ENCODE data around the gene PLEKHA1.

The PLEKHA1 gene

DNA sequence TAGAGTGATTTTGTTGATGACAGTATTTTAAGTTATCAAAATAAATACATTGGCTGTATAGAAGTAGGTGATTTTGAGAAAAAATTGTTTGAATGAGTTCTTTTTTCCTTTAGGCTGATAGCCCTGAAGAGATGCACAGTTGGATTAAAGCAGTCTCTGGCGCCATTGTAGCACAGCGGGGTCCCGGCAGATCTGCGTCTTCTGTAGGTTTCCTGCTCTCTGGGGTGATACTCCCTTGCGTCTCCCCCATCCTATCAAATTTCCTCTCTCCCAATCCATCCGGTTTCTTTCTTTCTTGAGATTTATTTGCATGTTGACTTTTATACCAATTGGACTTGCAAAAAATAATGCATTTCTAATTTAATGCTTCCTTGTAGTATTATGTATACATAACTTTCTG is 52.3 kb downstream of the PLEKHA1 start:
- DNase-seq: no peak

DNA sequence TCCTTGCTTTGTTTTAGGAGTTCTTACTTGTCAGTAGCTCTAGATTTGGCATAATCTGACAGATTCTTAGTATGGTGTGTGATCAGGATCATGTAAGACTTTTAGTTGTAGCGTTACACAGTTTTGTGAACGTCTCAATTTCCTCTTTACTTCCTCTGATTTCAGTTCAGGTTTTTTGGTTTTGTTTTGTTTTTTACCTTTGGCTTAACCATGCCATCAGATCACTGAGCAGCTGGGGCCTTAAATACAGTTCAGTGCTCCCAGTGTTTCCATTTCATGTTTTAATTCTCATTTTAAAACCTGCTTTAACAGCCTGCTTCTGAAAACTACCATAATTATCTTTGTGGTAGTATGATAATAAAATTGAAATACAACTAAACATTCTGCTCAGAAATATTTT is 52.8 kb downstream of the PLEKHA1 start:
- DNase-seq: no peak

GRCh38 chr10:122435212-122435827 is 60.8 kb downstream of the PLEKHA1 start:
- peak; percentile 76 for DNase-seq

- DNase-seq: no peak
Observed at GRCh38 chr10:122441961-122442360, 67.5 kb downstream of the PLEKHA1 start.

GRCh38 chr10:122445469-122445868 is 71.0 kb downstream of the PLEKHA1 start:
- DNase-seq: no peak

DNA sequence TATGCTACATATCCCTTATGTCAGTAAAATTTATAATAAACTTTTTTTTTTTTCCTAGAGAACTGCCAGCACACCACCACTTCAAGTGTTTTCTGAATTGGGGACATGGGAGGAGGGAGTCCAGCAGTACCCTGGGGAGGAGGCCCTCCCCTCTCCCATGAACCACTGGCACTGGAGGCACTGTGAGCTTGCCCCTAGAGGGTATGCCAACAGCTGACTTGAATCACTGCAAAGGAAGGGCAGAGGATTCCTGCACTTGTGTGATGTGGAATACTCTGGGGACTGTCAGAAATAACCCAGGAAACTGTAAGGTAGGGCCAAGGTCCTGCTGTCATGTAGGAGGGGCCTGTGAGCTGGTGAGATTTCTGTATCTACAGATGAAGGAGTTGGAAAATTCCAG is 71.4 kb downstream of the PLEKHA1 start:
- DNase-seq: no peak

DNA sequence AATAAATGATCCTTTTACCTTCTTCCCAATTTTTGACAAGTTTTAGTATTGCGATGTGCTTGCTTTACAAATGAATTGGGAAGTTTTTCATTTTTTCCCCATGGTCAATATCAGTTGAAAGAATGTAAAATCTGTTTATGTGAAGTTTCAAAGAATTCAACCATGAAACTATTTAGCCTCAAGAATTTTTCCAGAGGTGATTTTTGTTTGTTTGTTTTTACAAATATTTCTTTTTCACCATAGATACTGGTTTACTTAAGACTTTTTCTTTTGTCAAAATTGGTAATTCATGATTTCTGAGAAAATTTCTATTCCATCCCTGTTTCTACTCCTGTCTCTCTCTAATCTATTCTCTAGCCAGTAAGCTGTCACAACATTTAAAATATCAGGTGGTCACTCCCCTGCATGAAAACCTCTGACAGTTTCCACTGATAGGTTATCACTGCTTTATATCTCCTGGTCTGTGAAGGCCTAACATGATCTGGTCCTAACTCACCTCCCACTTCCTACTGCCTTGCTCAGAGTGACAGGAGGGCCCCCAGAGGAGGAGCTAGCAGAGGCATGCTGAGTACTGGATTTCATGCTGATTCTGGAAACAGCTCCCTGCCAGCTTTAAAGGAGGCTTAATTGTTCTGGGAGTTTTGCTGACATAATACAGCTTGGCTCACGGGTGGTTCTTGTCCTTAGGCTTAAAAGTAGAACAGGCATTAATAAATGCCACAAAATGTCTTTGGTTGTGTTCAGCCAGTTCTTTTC is 72.3 kb downstream of the PLEKHA1 start:
- DNase-seq: no peak

- DNase-seq: no peak
Observed at GRCh38 chr10:122448600-122448999, 74.1 kb downstream of the PLEKHA1 start.

DNA sequence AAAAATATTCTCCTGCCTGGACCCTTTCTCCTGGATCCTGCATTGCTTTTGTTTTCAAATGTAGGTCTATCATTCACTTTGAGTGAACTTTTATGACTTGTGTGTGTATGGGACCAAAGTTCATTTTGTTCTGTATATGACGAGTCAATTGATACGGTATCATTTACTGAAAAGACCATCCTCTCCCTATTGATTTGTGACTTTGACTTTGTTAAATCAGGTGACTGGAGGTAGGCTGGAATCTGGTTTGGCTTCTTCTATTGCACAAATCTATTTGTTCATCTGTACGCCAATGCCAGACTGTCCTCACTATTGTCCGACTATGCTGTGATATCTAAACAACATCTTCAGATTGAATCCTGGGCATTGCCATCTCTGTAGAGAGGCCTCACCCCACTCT is 74.6 kb downstream of the PLEKHA1 start:
- DNase-seq: no peak

DNA sequence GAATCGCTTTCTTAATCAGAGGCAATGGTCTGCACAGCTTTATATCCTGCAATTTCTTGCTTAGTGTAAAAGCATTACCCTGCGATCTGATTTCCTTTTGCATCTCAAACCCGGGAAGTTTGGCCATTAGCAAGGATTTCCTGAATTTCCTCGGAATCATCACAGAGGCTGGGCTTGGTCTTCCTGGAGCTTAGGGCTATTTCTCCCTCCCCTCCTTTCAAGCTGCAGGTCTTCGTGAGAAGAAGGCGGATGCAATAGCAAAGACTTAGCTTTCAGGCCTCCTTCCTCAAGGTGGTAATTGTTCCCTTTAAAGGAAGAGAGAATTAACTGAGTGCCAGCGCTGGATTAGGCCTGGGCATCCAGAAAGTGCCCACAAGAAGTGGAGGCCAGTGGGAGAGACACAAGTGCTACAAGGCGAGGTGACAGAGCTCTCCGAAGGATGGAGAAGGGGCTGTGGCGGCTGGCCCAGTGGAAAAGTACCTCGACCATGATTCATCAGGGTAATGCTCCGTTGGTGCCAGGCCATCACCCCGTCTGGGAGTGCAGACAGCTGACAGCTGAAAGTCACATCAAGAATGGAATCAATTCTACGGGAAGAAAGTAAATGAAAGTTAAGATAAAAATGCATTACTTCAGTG is 76.0 kb downstream of the PLEKHA1 start:
- DNase-seq: no peak

- DNase-seq: no peak
Observed at GRCh38 chr10:122454071-122454470, 79.6 kb downstream of the PLEKHA1 start.

DNA sequence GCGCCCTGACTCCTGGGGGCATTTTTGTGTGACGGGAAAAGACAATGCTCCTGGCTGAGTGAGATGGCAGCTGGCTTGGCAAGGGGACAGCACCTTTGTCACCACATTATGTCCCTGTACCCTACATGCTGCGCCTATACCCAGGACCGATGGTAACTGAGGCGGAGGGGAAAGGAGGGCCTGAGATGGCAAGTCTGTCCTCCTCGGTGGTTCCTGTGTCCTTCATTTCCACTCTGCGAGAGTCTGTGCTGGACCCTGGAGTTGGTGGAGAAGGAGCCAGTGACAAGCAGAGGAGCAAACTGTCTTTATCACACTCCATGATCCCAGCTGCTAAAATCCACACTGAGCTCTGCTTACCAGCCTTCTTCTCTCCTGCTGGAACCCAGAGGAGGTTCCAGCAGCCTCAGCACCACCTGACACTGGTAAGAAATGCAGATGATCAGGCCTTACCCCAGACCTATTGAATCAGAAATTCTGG is 80.1 kb downstream of the PLEKHA1 start, which contains the start of gene ARMS2:
Gene ARMS2, plus strand, starts transcription at position 51 of the 478 bp plus-strand sequence. Its CDS starts 75 bp downstream, at position 126.
- DNase-seq: no peak

- DNase-seq: no peak
Observed at GRCh38 chr10:122455376-122456079, 81.0 kb downstream of the PLEKHA1 start.

GRCh38 chr10:122457934-122458333 is 83.4 kb downstream of the PLEKHA1 start:
- DNase-seq: no peak

GRCh38 chr10:122458693-122459092 is 84.2 kb downstream of the PLEKHA1 start:
- no peak for DNase-seq

GRCh38 chr10:122459561-122460273 is 85.2 kb downstream of the PLEKHA1 start:
- DNase-seq: no peak

DNA sequence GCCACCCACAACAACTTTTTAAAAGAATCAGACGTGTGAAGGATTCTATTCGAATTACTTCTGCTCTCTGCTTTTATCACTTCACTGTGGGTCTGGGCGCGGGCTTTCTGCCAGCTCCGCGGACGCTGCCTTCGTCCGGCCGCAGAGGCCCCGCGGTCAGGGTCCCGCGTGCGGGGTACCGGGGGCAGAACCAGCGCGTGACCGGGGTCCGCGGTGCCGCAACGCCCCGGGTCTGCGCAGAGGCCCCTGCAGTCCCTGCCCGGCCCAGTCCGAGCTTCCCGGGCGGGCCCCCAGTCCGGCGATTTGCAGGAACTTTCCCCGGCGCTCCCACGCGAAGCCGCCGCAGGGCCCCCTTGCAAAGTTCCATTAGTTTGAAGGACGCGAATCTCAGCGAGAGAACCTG is 86.4 kb downstream of the PLEKHA1 start:
- DNase-seq: no peak

DNA sequence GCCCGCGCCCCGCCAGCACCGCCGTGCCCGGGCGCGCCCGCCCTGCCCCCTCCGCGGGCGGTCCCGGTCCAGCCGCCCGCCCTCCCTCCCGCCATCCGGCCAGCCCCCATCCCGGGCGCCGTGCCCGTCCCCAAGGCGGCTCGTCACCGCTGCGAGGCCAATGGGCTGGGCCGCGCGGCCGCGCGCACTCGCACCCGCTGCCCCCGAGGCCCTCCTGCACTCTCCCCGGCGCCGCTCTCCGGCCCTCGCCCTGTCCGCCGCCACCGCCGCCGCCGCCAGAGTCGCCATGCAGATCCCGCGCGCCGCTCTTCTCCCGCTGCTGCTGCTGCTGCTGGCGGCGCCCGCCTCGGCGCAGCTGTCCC is 86.8 kb downstream of the PLEKHA1 start, which contains the start of gene HTRA1:
Gene HTRA1, plus strand, starts transcription at position 187 of the 362 bp plus-strand sequence. Its CDS starts 100 bp downstream, at position 287.
- peak; percentile 27 for DNase-seq

DNA sequence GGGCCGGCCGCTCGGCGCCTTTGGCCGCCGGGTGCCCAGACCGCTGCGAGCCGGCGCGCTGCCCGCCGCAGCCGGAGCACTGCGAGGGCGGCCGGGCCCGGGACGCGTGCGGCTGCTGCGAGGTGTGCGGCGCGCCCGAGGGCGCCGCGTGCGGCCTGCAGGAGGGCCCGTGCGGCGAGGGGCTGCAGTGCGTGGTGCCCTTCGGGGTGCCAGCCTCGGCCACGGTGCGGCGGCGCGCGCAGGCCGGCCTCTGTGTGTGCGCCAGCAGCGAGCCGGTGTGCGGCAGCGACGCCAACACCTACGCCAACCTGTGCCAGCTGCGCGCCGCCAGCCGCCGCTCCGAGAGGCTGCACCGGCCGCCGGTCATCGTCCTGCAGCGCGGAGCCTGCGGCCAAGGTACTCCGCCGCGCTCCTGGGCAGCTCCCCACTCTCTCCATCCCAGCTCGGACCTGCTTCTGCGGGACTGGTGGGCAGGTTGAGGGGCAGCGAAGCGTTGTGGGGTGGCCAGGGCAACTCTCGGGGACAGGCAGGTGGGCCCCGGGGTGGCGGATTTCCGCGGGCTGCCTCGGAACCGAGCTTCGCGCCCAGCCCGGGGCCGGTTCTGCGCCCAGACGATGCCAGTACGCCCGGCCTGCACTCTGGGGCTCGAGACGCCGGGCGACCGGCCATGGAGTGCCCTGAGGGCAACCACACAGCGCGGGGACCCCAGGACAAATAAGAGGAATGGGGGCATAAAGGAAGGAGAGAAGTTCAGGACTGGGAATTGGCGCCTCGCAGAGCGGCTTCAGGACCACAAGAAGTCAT is 87.4 kb downstream of the PLEKHA1 start:
- DNase-seq: no peak

DNA sequence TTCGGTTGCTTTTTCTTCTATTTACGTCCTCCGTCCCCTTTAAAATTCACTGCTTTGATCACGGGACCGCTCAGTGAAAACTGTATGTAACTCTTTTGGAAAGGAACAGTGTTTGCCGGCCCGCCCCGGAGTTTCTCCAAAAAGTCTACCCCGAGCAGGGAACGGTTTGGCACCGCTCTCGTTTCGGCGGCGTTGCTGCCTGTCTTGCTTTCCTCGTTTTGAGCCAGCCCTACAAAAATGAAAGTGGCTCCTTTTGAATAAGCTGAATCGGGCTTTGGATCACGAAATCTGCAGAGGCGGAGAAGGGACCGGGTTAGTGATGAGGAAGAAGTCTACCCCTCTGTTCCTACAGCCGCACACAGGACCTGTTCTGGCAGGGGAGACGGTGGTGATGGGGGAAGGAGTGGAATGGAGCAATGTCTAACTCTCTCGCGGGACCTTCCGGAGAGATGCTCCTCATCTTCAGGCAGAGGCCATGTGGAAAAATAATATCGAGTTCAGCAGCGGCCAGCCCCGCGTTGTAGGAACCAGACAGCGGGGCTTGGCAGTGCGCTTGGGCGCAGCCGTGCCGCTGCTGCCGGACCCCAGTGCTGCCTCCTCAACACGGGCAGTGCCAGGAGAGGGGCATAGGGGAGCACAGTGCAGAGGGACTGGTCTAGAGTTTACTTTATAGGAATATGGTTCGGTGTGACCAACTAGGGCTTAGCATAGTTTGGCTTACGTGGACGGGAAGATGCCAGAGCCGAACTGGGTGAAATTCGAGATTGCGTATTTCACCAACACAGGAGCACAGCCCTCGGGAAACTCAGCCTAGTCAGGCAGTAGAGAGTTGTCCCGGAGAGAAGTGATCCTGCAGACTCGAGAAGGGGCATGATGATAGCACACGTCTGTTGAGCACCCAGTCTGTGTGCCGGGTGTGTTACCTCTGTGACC is 88.3 kb downstream of the PLEKHA1 start:
- DNase-seq: no peak

Measured in hematopoietic multipotent progenitor cell treated with erythropoietin and hydrocortisone succinate and interleukin-3 and kit ligand, for 4 days (in vitro differentiated cells).